HG03432 (cell line): ENCODE measurements around the gene PCNP.
"Not testable (repeated sequence)": the region's sequence is repeated elsewhere in the genome, so short reads cannot be mapped to it uniquely, and the experiment has no call there.

Source experiments
- ATAC-seq: cut with Tn5 transposase; IDR thresholded peaks from one replicate; pipeline ENCODE4 v1.9.1; 2021; ENCODE audit warnings: mild to moderate bottlenecking, moderate library complexity; ENCODE audit not compliant: unreplicated experiment

Gene PCNP

GRCh38 chr3:101573449-101574387, at the start of gene PCNP:
Gene PCNP (plus strand): TSS chr3:101574180. CDS start chr3:101574216, 36 bp downstream.
- peak; percentile 88 for ATAC-seq

GRCh38 chr3:101527441-101527840, 46.5 kb upstream of the PCNP start:
- no peak for ATAC-seq

DNA sequence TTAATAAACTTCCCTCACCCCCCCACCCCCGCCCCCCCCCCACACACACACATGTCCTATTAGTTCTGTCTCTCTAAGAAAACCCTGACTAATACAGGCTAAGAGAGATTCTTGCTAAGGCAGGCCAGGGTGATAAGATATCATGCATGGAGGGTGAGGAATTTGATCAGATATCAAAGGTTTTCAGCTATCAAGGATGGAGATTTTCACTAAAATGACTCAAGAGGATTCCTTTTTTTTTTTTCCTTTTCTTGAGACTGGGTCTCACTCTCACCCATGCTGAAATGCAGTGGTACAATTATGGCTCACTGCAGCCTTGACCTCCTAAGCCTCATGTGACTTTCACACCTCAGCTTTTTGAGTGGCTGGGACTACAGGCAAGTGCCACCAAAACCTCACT, 46.1 kb upstream of the PCNP start:
- ATAC-seq = no peak

DNA sequence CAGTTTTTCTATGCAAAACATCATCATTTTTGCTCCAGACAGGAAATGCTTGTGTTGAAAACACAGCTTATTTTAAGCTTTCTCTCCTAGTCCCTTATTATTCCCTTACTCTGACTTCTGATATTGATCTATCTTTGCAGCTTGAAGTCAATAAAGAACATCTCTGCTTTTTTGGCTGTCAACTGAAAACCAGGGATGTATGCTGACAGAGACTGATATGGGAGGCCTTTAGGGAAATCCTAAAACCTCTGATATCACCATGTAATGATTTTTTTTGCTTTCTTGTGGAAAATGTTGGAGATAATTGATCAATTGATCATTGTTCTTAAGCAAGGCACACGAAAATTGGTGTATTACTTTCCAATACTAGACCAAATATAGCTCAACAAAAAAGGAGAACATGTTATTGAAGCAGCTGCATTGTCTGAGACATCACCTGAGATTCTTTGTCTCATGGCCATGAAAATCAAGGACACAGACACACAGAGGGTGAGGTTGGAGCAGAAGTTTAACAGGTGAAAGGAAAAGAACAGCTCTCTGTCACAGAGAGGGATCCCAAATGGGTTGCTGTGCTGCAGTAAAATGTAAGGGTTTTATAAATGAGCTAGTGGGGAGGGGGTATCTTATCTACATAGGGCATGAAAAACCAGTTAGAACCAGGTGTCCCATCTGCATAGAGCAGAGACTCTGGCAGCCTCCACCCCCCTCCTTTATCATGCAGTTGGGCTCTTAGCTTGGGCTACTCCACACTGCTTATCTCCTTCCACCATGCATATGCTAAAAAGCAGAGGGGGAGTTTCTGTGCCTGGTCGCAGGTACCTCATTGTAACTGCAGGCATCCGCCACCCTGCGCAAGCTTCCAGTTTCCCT, 43.9 kb upstream of the PCNP start:
- no peak for ATAC-seq

- no peak for ATAC-seq
Observed at GRCh38 chr3:101530686-101531047, 43.3 kb upstream of the PCNP start.

GRCh38 chr3:101531473-101532086, 42.4 kb upstream of the PCNP start:
- ATAC-seq = no peak

- ATAC-seq = no peak
Observed at GRCh38 chr3:101532783-101533602, 41.0 kb upstream of the PCNP start.

GRCh38 chr3:101533603-101533968, 40.4 kb upstream of the PCNP start:
- ATAC-seq = no peak

DNA sequence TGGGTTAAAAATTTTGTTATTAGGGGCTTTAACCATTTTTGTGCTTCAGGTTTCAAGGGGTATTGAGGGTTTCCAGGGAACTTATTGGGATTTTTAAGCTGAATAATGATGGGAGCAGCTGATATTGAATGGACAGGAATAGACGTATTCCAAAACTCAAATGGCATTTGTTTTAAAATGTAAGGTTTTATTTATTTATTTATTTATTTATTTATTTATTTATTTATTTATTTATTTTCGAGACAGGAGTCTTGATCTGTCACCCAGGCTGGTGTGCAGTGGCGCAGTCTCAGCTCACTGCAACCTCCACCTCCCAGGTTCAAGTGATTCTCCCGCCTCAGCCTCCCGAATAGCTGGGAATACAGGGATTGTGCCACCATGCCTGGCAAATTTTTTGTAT, 38.8 kb upstream of the PCNP start:
- no peak for ATAC-seq

GRCh38 chr3:101536266-101536665, 37.7 kb upstream of the PCNP start:
- ATAC-seq = no peak

DNA sequence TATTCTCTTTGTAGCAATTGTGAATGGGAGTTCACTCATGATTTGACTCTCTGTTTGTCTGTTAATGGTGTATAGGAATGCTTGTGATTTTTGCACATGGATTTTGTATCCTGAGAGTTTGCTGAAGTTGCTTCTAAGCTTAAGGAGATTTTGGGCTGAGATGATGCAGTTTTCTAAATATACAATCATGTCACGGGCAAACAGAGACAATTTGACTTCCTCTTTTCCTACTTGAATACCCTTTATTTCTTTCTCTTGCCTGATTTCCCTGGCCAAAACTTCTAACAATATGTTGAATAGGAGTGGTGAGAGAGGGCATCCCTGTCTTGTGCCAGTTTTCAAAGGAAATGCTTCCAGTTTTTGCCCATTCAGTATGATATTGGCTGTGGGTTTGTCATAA, 37.0 kb upstream of the PCNP start:
- ATAC-seq = not testable (repeated sequence)

- no peak for ATAC-seq
Observed at GRCh38 chr3:101542957-101543356, 31.0 kb upstream of the PCNP start.

GRCh38 chr3:101544161-101544850, 29.7 kb upstream of the PCNP start:
- ATAC-seq = no peak

- no peak for ATAC-seq
Observed at GRCh38 chr3:101548527-101549105, 25.4 kb upstream of the PCNP start.

- no peak for ATAC-seq
Observed at GRCh38 chr3:101549473-101549872, 24.5 kb upstream of the PCNP start.

- ATAC-seq = not testable (repeated sequence)
Observed at GRCh38 chr3:101551359-101552081, 22.5 kb upstream of the PCNP start.

DNA sequence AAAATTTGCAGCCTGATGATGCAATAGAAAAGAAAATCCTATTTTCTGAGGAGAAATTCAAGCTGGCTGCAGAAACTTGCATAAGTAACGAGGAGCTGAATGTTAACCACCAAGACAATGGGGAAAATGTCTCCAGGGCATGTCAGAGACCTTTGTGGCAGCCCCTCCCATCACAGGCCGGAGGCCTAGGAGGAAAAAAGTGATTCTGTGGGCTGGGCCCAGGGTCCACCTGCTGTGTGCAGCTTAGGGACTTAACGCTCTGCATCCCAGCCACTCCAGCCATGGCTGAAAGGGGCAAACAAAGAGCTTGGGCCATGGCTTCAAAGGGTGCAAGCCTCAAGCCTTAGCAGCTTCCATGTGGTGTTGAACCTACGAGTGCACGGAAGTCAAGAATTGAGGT, 20.6 kb upstream of the PCNP start:
- not testable (repeated sequence) for ATAC-seq

GRCh38 chr3:101556064-101556463, 17.9 kb upstream of the PCNP start:
- no peak for ATAC-seq
